ENCODE measurements around the gene DAB1. TPM values are rescaled to one million over a fixed set of nuclear protein-coding genes. Genes with fewer than 3 reads are reported as not detected.
A peak's percentile ranks its signal among the peaks of the same experiment; 100 is the strongest.

The DAB1 gene
- polyA plus RNA-seq, 1 experiment: 0.05 TPM

DNA sequence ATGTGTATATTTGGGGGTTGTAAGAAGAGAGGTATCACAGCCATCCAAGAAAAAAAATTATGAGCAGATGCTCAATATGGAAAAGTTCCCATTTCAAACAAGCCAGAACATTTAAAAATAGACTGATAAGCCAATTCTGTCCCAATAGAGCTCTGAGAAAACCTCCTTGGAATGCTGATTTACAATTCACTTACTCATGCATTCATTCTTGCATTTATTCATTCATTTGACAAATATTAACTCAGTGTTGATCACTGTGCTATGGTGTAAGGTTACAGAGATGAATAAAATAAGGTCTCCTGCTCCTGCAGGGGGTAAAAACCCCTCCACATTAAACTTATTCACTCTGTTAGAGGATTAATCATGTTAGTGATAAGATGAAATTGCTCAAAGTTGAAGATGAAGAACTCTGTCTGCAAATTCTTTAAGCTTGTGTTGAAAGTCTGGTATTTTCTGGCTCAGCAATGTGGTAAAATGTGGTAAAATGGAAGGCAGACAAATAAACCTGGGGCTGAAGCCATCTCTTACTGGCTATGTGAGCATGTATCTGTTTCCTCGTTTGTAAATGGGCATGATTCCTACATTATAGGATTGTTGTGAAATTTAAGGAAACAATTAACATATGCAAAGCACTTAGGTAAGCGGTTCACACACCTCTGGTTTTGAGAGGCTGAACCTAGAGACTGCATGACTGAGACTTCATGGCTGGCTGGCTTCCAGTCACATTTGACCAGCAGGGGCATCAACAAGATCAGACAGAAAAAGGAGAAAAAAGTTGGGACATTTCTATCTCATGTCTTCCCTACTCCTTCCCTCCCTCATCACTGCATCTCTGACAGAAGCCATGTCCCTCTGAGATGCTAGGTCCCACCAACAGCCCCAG lies 45.0 kb upstream of the DAB1 start:
- DNase-seq (ENCODE audit: low read depth, low spot score): peak; percentile 24
- CTCF ChIA-PET: interaction anchor here (0.6 to 1.4 kb wide), 3 partner anchors 21 to 648 kb away, joined by 3 to 6 read pairs (median 3); no protein-coding TSS in a partner anchor

DNA sequence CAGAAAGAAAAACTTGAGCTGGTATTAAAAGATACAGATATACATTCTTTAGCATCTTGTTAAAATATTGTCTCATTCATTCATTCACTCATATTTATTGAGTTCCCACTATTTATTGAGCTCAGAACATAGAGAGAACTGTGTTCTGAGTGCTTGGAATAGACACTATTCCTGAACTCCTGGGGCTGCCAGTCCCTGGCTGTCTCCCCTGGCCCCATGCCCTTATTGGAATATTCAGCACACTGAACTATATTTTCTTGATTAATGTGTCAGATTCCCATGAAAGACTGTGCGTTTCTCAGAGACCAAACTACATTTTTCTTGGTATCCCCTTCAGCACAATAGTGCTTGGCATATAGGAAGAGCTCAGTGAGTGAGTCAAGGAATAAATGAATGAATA lies 44.0 kb upstream of the DAB1 start:
- TF ChIP-seq, protein P1, sequence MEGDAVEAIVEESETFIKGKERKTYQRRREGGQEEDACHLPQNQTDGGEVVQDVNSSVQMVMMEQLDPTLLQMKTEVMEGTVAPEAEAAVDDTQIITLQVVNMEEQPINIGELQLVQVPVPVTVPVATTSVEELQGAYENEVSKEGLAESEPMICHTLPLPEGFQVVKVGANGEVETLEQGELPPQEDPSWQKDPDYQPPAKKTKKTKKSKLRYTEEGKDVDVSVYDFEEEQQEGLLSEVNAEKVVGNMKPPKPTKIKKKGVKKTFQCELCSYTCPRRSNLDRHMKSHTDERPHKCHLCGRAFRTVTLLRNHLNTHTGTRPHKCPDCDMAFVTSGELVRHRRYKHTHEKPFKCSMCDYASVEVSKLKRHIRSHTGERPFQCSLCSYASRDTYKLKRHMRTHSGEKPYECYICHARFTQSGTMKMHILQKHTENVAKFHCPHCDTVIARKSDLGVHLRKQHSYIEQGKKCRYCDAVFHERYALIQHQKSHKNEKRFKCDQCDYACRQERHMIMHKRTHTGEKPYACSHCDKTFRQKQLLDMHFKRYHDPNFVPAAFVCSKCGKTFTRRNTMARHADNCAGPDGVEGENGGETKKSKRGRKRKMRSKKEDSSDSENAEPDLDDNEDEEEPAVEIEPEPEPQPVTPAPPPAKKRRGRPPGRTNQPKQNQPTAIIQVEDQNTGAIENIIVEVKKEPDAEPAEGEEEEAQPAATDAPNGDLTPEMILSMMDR (IDR thresholded peaks at IDR 0.05; ENCODE audit: low read depth, low read length): no peak
- CTCF ChIA-PET: interaction anchor here (1.4 kb wide), 1 partner anchor 22 kb away, joined by 6 read pairs; no protein-coding TSS in a partner anchor

More for the DNA sequence above, 45.0 kb upstream of the DAB1 start:
- no peaks in the 10 kb centered on the region for H3K27me3 ChIP-seq (ENCODE audit: control insufficient read depth, insufficient read depth, low read length)
- POLR2A ChIA-PET: no interaction called here
- H3K4me3 ChIP-seq (ENCODE audit: low read depth, low read length): no peak overlapping the region
- TF ChIP-seq, protein P1 (IDR thresholded peaks at IDR 0.05; ENCODE audit: low read depth, low read length): no peak
- H3K9me3 ChIP-seq (ENCODE audit: control insufficient read depth, insufficient read depth, low read length): no peaks in the 10 kb centered on the region
- peak overlapping the region; percentile 47 for H3K27ac ChIP-seq (ENCODE audit: low read depth, low read length)

DNA sequence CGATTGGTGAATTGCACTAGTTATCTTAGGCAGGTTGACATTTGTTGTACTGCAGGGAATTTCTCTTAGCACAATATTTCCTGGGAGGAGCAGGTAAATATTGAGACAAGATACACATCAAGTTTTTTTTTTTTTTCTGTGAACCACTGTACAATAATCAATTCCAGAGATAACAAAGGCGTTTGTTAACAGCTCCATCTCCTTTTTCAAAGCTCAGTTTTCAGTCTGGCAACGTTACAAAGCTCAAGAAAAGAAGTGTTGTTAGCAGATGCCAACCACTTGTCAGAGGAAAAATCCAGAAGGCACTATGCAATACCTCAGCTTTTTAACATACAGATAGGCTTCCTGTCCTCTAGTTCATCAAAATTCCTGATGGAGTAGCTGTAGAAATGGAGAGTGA lies 40.9 kb upstream of the DAB1 start:
- Histone ChIP-seq H3K27me3 (ENCODE audit: control insufficient read depth, insufficient read depth, low read length) (no peaks in the 10 kb centered on the region), H3K4me3 (ENCODE audit: low read depth, low read length) (no peak overlapping the region), H3K27ac (ENCODE audit: low read depth, low read length) (no peak overlapping the region), H3K9me3 (ENCODE audit: control insufficient read depth, insufficient read depth, low read length) (no peaks in the 10 kb centered on the region)
- ChIA-PET CTCF (interaction anchor here (0.5 to 0.8 kb wide), 2 partner anchors 24 to 33 kb away, joined by 3 to 4 read pairs; no protein-coding TSS in a partner anchor), POLR2A (interaction anchor here (0.7 kb wide), 1 partner anchor 13 kb away, joined by 3 read pairs; no protein-coding TSS in a partner anchor)
- DNase-seq (ENCODE audit: low read depth, low spot score): no peak
- TF ChIP-seq, protein P1 (IDR thresholded peaks at IDR 0.05; ENCODE audit: low read depth, low read length): no peak

More for the DNA sequence above, 44.0 kb upstream of the DAB1 start:
- no peak for DNase-seq (ENCODE audit: low read depth, low spot score)
- no peak overlapping the region for H3K4me3 ChIP-seq (ENCODE audit: low read depth, low read length)
- no peaks in the 10 kb centered on the region for H3K27me3 ChIP-seq (ENCODE audit: control insufficient read depth, insufficient read depth, low read length)
- no peak overlapping the region for H3K27ac ChIP-seq (ENCODE audit: low read depth, low read length)
- H3K9me3 ChIP-seq (ENCODE audit: control insufficient read depth, insufficient read depth, low read length): no peaks in the 10 kb centered on the region
- POLR2A ChIA-PET: no interaction called here

DNA sequence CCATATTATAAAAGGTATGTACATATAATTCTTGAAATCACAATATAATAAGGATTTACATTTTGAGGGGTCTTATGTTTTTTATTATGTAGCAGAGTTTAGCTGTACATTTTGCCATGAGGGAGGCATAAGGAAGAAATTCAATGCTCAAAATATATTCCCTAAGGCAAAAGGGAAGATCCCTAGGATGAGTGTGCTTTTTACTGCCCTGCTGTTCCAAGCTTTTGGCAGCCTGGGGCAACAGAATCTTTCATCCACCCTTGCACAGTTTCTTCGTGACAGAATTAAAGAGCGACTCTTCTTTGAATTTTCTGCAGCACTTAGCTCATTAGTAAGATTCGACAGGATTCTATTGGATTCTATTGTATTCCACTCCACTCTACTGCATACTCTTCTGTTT lies 39.5 kb upstream of the DAB1 start:
- CTCF ChIA-PET: no interaction called here
- Histone ChIP-seq H3K27me3 (ENCODE audit: control insufficient read depth, insufficient read depth, low read length) (no peaks in the 10 kb centered on the region), H3K9me3 (ENCODE audit: control insufficient read depth, insufficient read depth, low read length) (no peaks in the 10 kb centered on the region), H3K27ac (ENCODE audit: low read depth, low read length) (no peak overlapping the region), H3K4me3 (ENCODE audit: low read depth, low read length) (no peak overlapping the region)
- POLR2A ChIA-PET: no interaction called here
- TF ChIP-seq, protein P1 (IDR thresholded peaks at IDR 0.05; ENCODE audit: low read depth, low read length): no peak
- DNase-seq (ENCODE audit: low read depth, low spot score): no peak

DNA sequence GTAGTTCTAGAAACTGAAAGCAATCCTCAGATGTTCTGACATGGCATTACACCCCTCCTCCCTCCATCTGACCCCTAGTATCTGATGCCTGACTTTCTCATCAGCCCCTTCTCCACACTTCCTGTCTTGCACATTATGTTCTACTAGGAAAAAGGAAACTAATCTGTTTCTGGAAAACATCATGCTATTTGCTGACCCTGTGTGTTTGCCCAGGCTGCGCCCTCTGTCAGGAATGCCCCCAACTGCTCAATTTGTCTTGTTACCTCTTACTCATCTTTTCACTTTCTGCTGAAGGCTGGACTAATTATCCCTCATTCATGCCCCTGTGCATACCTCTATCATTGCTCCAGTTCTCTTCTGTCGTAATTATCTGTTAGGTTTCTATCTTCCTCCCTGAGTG lies 37.5 kb upstream of the DAB1 start:
- CTCF ChIA-PET: no interaction called here
- no peak for DNase-seq (ENCODE audit: low read depth, low spot score)
- Histone ChIP-seq H3K27me3 (ENCODE audit: control insufficient read depth, insufficient read depth, low read length) (no peaks in the 10 kb centered on the region), H3K9me3 (ENCODE audit: control insufficient read depth, insufficient read depth, low read length) (no peaks in the 10 kb centered on the region), H3K27ac (ENCODE audit: low read depth, low read length) (no peak overlapping the region), H3K4me3 (ENCODE audit: low read depth, low read length) (no peak overlapping the region)
- TF ChIP-seq, protein P1 (IDR thresholded peaks at IDR 0.05; ENCODE audit: low read depth, low read length): no peak
- POLR2A ChIA-PET: no interaction called here
